Measurements from ENCODE around the gene MT1HL1.

The MT1HL1 gene

GRCh38 chr1:237004116-237004515 is at the start of gene MT1HL1:
Gene MT1HL1 (minus strand): TSS chr1:237004441. CDS start chr1:237004372, 69 bp downstream.
- DNase-seq (ENCODE audit: low read depth in 2 of 2), result no peak

GRCh38 chr1:237050915-237051314 is 46.7 kb upstream of the MT1HL1 start:
- DNase-seq (ENCODE audit: low read depth in 2 of 2), result no peak

- DNase-seq (ENCODE audit: low read depth in 2 of 2), result no peak
These were observed 45.9 kb upstream of the MT1HL1 start for GRCh38 chr1:237050185-237050584.

GRCh38 chr1:237048803-237049202 is 44.6 kb upstream of the MT1HL1 start:
- no peak for DNase-seq (ENCODE audit: low read depth in 2 of 2)

DNA sequence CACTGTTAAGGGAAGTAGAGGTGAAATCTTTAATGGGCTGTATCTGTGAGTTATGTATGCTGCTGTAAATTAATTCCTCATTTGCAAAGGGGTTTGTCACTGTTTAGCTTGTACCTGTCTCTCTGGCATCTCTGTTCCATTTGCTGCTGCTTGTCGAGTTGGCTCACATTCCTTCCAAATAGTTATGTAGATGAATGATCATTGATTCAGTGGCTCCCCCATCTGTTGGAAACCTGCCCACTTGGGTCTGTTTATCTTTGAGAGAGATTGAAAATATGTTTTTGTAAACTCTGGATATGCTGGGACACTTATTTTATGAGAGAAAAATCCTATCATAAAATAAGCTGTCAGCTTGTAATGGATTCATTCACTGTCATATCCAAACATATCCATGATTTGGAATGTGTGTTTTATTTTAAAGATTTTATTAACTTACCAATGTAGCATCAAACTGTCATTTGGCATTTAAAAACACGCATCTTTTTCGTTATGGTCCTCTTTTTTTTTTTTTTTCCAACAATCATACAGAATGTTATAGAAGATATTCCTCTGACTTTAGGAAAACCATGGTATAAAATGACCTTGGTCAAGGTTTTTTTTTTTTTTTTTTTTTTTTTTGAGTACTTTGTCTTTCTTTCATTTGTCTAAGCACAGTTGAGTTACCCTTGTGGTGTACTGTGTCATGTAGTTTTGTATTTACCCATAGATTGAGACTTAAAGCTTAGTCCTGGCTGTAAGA is 41.2 kb upstream of the MT1HL1 start:
- DNase-seq (ENCODE audit: low read depth in 2 of 2), result no peak

DNA sequence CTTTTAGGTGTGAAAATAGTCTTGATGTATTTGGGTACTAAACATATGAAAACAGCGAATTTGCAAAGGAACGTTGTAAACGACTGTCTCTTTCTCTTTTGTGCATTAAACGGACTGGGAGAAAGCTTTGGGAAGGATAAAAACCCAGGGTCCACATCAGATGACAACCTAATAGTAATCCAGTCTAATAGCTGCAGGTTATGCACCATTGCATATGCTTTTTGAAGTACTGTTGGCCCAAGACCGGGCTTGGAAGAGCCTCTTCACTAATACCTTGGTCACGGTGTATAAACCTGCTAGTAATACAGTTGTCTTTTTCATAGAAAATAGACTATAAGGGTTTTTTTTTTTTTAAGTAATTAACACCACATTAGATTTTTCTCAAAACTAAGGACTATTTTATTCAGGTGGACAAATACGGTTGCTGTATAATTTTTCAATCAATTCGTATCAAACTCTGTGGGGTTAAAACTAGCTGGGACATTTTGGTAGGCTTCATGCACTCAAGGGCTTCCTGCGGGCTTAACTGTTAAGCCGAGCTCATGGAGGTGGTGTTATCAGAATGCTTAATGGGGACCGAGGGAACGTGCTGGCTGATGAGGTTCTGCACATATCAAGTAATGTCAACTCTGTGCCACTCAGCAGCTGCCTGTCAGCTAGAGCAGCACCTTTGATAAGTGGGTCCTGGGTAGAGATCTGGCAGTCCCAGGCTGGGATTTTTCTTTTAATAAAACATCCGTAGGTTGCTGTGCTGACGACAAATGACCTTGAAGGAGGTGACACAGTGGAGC is 39.8 kb upstream of the MT1HL1 start:
- DNase-seq (ENCODE audit: low read depth in 2 of 2), result no peak

GRCh38 chr1:237042892-237043576 is 38.8 kb upstream of the MT1HL1 start:
- no peak for DNase-seq (ENCODE audit: low read depth in 2 of 2)

DNA sequence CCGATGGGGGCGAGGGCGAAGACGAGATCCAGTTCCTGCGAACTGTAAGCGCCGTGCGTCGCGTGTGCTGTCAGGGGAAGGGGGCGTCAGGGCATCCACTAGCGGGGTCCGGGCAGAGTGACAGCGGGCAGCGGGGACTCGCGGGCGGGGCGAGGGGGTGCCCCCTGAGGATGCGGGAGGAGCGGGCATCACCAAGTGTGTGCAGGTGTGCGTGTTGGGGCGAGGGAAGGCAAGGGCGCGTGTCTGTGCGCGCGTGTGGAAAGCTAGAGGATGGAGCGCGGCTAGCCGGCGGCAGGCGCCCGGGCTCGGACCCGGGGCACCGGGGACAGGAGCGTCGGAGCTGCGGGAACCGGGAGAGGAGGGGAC is 38.3 kb upstream of the MT1HL1 start:
- no peak for DNase-seq (ENCODE audit: low read depth in 2 of 2)

GRCh38 chr1:237041795-237042525 is 37.7 kb upstream of the MT1HL1 start, which contains the start of gene RYR2:
Gene RYR2 (plus strand): TSS chr1:237042184. CDS start chr1:237042522, 338 bp downstream.
- DNase-seq (ENCODE audit: low read depth in 2 of 2), result no peak

DNA sequence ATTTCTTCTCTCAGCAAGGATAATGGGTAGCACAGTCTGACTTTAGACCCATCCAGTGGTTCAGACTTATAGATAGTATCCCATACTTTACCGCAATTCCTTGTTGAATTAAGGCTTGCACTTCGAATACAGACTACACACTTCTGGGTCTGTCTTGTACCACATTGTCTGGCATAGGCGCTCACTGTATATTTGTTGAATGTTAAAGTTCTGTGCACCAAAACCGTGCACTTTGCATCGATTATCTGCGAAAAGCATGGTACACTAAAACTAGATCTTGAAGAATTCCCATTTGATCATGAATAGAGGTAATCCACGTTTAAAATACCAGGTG is 37.2 kb upstream of the MT1HL1 start:
- no peak for DNase-seq (ENCODE audit: low read depth in 2 of 2)

DNA sequence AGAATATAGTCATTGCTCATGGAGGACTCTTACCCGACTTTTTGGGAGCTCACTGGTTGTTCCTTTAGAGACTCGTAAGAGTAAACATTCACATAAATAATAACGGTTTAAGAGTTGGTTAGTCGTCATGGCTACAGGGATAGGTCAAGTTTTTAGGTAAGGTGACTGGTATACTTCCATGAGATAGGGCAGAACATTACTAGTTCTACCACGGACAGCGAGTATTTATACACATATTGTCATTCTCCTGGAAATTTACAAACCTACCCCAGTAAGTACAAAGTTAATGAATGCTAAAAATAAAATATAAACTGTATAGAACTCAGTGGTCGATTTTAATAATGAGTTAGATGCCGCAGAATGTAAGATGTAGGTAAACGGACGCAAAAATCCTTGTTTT is 36.6 kb upstream of the MT1HL1 start:
- no peak for DNase-seq (ENCODE audit: low read depth in 2 of 2)

GRCh38 chr1:237038211-237038610 is 34.0 kb upstream of the MT1HL1 start:
- DNase-seq (ENCODE audit: low read depth in 2 of 2), result no peak

DNA sequence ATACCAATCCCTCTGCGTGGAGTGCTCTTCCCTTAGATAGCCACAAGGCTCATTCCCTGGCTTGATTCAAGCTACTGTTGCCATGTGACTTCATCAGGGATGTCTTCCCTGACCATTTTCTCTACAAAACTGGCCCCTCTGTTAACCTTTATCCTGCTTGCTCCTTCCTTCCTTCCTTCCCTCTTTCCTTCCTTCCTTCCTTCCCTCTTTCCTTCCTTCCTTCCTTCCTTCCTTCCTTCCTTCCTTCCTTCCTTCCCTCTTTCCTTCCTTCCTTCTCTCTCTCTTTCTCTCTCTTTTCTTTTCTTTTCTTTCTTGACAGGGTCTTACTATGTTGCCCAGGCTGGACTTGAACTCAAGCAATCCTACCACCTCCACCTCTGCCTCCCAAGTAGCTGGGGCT is 31.5 kb upstream of the MT1HL1 start:
- DNase-seq (ENCODE audit: low read depth in 2 of 2), result no peak

- DNase-seq (ENCODE audit: low read depth in 2 of 2), result no peak
These were observed 29.6 kb upstream of the MT1HL1 start for GRCh38 chr1:237033804-237034203.

GRCh38 chr1:237033061-237033460 is 28.8 kb upstream of the MT1HL1 start:
- DNase-seq (ENCODE audit: low read depth in 2 of 2), result no peak

DNA sequence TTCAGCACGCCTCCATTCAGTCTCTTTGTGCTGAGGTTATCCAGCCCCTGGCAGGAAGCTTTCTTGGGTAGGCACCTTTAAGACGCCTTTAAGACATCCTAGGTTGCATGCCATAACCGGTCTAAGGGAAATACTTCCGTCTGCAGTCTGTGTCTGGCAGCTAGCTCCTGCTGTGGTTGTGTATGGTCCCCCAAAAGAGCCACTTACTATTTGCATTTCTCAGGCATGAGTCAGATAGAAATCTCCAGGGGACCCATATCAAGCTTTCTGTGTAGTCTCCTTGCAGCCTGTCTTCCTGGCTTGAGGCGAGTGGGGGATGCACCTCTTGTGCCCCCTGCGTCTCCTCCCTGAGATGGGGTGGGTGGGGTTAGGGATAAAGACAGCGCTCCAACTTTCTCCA is 27.8 kb upstream of the MT1HL1 start:
- DNase-seq (ENCODE audit: low read depth in 2 of 2), result no peak

DNA sequence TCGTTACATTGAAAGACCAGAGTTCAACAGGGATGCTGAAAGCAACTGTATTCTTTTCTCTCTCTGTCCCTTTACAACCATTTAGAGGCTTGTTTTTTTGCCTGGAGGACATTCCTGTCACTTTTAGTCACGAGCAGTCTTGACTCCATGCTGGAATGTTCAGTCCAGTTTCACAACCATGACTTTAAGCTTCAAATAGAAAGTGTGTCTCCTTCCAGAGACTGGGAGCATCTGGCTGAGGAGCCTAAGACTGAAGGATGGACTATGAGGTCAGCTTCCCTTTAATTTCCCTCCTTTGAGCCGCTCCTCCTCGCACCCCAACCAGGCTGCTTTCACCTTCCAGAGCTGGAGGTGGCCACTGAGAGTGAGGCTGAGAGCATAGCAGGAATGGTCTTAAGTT is 27.2 kb upstream of the MT1HL1 start:
- DNase-seq (ENCODE audit: low read depth in 2 of 2), result no peak

DNA sequence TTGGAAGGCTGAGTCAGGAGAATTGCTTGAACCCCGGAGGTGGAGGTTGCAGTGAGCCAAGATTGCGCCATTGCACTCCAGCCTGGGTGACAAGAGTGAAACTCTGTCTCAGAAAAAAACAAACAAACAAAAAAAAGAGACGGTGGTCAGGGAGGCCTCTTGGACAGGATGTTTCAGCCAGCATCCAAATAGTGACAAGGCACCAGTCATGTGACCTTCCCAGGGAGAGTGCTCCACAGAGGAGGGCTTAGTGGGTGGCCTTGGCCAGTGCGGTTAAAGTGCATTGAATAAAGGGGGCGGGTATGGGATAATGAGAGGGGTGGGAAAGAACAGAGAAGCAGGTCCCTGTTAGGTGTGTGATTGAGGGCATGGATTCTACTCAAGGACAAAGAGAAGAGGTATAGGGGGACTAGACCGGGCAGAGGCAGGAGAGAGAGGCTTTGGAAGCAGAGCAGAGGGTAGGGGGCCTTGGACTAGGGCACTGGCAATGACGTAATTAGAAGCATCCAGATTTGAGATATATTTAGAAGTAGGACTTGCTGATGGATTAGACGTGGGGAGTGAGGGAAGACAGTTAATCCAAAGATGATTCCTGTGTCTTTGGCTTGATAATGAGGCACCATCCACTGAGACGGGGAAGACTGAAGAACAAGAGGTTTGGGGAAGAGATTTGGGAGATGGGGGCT is 25.8 kb upstream of the MT1HL1 start:
- no peak for DNase-seq (ENCODE audit: low read depth in 2 of 2)

- no peak for DNase-seq (ENCODE audit: low read depth in 2 of 2)
These were observed 25.0 kb upstream of the MT1HL1 start for GRCh38 chr1:237029240-237029639.

DNA sequence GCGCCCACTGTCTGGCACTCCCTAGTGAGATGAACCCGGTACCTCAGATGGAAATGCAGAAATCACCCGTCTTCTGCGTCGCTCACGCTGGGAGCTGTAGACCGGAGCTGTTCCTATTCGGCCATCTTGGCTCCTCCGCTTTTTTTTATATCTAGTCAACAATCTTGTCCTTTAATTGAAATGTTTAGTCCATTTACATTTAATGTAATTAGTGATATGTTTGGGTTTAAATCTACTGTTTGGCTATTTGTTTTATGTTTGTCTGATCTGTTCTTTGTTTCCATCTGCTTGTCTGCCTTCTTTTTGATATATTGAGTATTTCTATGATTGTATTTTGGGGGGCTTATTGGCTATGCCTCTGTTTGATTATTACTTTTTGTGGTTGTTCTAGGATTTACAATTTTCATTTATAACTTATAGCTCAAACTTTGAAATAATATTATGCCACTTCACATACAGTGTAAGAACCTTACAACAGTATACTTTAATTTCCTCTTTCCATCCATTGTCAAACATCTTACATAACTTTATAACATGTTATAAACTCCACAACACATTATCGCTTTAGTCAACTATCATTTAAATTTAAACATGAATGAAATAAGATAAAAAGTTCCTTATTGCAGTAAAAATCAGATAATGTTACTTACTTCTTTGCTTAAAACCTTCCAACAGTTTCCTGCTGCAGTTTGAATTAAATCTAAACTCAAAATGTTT is 21.3 kb upstream of the MT1HL1 start:
- DNase-seq (ENCODE audit: low read depth in 2 of 2), result no peak

GRCh38 chr1:237018896-237019295 is 14.7 kb upstream of the MT1HL1 start:
- DNase-seq (ENCODE audit: low read depth in 2 of 2), result no peak

Measured in activated CD4-positive, alpha-beta T cell treated with anti-CD3 and anti-CD28 coated beads for 24 hours (primary cell).